ENCODE data around the gene ANXA3.

DNA sequence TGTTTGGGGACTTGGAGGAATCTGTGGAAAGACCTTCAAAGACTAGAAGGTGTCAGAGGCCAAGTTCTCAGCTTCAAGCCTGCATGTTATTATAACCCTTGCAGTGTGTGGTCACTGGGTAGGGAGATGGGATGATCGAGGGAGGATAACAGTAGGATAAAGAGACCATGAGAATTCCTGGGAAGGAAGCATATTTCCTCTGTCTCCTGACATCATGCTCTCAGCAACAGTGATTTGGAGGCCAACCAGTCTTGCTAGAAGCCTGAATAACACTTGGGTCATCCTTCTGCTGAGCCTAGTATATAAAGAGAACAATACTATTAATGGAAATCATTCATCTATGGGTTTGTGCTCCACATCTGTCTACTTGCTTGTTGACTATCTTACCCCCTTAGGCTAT, 40.9 kb upstream of the ANXA3 start:
- TF ChIP-seq CEBPB (IDR thresholded peaks at IDR 0.05) (no peak), EP300 (IDR thresholded peaks at IDR 0.05; ENCODE audit: borderline replicate concordance) (no peak), TAF1 (IDR thresholded peaks at IDR 0.05; ENCODE audit: low read depth) (no peak), TEAD4 (IDR thresholded peaks at IDR 0.05) (no peak), EGR1 (IDR thresholded peaks at IDR 0.05) (no peak), RAD21 (IDR thresholded peaks at IDR 0.05; ENCODE audit: low read depth) (no peak), YY1 (IDR thresholded peaks at IDR 0.05; ENCODE audit: low read depth) (no peak), FOXM1 (IDR thresholded peaks at IDR 0.05; ENCODE audit: borderline replicate concordance, low read depth) (no peak), CREB1 (IDR thresholded peaks at IDR 0.05; ENCODE audit: low read depth) (no peak)
- TF ChIP-seq, protein P1, sequence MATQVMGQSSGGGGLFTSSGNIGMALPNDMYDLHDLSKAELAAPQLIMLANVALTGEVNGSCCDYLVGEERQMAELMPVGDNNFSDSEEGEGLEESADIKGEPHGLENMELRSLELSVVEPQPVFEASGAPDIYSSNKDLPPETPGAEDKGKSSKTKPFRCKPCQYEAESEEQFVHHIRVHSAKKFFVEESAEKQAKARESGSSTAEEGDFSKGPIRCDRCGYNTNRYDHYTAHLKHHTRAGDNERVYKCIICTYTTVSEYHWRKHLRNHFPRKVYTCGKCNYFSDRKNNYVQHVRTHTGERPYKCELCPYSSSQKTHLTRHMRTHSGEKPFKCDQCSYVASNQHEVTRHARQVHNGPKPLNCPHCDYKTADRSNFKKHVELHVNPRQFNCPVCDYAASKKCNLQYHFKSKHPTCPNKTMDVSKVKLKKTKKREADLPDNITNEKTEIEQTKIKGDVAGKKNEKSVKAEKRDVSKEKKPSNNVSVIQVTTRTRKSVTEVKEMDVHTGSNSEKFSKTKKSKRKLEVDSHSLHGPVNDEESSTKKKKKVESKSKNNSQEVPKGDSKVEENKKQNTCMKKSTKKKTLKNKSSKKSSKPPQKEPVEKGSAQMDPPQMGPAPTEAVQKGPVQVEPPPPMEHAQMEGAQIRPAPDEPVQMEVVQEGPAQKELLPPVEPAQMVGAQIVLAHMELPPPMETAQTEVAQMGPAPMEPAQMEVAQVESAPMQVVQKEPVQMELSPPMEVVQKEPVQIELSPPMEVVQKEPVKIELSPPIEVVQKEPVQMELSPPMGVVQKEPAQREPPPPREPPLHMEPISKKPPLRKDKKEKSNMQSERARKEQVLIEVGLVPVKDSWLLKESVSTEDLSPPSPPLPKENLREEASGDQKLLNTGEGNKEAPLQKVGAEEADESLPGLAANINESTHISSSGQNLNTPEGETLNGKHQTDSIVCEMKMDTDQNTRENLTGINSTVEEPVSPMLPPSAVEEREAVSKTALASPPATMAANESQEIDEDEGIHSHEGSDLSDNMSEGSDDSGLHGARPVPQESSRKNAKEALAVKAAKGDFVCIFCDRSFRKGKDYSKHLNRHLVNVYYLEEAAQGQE (IDR thresholded peaks at IDR 0.05; ENCODE audit: low read depth) = no peak

Measured in Ishikawa (cell line).